RWPE1 (cell line): ENCODE results near the gene DUSP9.

Experiments
- CTCF ChIA-PET: fragments of 350-600 bp; sonication (Branson Sonifier 250); formaldehyde crosslinking; extraction: SDS; loops from one replicate; lab custom pipeline; 2021; lab: Yijun Ruan, JAX
- POLR2A ChIA-PET: fragments of 400-600 bp; formaldehyde crosslinking; extraction: SDS; loops from one replicate; lab custom pipeline; 2020; ENCODE audit warnings: antibody characterized with exemption; ENCODE audit not compliant: low non-redundant PET; lab: Yijun Ruan, JAX
- DNase-seq: peaks from one replicate; pipeline ENCODE4 v3.0.0; 2012; ENCODE audit warnings: low spot score
- H3K27ac ChIP-seq: fragments of 450-650 bp; 2 replicates; pipeline ENCODE4 v1.5.1; 2017
- TF ChIP-seq, protein P1 (sequence below): fragments of 450-650 bp; conservative IDR thresholded peaks from 2 replicates; pipeline ENCODE4 v1.5.1; 2017; ENCODE audit warnings: low read depth, mild to moderate bottlenecking

Gene DUSP9

DNA sequence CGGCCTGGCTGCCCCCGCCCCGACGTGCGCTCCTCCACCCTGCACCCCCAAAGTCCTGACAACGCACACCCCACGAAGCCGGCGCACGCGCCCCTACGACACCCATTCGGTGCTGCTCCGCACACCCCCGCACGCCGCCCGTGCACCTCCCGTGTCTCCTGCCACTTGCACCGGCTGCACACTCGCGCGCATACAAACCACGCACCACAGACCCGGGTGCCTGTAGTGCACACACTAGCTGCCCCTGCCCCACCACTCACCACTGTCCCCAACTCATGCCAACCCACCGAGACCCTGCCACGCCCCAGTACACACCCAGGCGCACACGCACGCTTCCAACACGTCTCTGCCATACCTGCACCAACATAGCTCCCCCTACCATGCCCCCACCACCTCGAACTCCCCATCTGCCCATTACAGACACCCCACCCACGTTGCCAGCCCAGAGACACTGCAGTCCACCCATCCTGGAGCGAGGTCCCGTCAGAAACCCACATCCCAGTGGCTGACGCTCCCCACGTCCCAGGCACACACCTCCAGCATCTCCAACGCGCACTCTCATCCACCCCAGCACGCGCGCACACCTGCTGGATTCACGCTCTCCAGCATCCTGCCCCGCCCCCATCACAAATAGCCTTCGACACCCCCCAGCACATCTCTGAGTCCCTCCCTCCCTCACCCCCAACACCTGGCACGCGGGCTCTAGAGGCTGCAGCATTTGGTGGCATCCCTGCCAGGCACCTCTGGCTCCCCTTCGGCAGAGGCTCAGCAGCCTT is 4.2 kb upstream of the DUSP9 start:
- no peak overlapping the region for H3K27ac ChIP-seq
- ChIA-PET POLR2A (no interaction called here), CTCF (interaction anchor here (0.6 to 0.8 kb wide), 3 partner anchors 8 to 21 kb away, joined by 3 read pairs; no protein-coding TSS in a partner anchor)
- TF ChIP-seq, protein P1, sequence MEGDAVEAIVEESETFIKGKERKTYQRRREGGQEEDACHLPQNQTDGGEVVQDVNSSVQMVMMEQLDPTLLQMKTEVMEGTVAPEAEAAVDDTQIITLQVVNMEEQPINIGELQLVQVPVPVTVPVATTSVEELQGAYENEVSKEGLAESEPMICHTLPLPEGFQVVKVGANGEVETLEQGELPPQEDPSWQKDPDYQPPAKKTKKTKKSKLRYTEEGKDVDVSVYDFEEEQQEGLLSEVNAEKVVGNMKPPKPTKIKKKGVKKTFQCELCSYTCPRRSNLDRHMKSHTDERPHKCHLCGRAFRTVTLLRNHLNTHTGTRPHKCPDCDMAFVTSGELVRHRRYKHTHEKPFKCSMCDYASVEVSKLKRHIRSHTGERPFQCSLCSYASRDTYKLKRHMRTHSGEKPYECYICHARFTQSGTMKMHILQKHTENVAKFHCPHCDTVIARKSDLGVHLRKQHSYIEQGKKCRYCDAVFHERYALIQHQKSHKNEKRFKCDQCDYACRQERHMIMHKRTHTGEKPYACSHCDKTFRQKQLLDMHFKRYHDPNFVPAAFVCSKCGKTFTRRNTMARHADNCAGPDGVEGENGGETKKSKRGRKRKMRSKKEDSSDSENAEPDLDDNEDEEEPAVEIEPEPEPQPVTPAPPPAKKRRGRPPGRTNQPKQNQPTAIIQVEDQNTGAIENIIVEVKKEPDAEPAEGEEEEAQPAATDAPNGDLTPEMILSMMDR = no peak
- no peak for DNase-seq

DNA sequence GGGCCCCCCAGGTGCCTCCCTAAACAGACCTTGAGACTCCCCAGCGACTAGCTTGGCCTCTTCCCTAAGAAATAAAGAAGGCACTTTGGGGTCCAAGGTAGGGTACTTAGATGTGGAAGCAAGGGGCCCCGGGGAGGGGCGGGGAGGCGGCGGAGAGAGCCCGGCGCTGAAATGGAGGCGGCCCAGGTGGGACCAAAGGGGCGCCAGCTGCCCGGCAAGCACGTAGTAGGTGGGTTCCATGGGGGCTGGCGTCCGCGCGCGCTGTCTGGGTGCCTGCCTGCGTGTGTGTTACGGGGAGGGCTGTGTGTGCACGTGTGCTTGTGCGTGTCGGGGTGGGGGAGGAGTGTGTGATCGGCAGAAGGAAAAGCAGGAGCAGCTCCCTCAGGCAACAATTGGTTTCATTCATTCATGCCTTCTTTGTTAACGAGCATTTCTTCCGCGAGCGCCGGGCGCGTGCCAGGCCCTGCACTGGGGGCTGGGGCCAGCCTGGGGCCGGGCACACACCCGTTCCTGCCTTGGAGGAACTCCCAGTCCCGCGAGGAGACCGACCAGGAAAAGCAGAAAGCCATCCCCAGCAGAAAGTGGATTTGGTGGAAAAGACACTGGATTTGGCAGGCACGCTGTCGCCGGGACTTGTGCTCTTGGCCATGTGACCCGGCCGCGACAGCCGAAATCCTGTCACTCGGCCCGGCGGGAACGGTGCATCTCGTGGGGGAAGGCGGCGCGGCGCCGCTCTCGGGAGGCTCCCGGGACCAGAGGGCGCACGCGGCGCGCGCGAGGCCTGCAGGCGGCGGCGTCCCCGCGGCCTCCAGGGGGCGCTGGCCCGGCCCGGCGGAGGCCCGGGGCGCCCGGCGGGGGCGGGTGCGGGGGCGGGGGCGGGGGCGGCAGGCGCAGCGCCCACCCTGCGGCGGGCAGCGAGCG is 3.3 kb upstream of the DUSP9 start:
- DNase-seq = no peak
- ChIA-PET POLR2A (no interaction called here), CTCF (interaction anchor here (0.6 to 1.1 kb wide), 4 partner anchors 9 to 24 kb away, joined by 3 to 4 read pairs (median 3); no protein-coding TSS in a partner anchor)
- H3K27ac ChIP-seq = no peak overlapping the region
- TF ChIP-seq, protein P1 = 0 out of 2 replicates have a peak, but pooled peaks have one; percentile 9

DNA sequence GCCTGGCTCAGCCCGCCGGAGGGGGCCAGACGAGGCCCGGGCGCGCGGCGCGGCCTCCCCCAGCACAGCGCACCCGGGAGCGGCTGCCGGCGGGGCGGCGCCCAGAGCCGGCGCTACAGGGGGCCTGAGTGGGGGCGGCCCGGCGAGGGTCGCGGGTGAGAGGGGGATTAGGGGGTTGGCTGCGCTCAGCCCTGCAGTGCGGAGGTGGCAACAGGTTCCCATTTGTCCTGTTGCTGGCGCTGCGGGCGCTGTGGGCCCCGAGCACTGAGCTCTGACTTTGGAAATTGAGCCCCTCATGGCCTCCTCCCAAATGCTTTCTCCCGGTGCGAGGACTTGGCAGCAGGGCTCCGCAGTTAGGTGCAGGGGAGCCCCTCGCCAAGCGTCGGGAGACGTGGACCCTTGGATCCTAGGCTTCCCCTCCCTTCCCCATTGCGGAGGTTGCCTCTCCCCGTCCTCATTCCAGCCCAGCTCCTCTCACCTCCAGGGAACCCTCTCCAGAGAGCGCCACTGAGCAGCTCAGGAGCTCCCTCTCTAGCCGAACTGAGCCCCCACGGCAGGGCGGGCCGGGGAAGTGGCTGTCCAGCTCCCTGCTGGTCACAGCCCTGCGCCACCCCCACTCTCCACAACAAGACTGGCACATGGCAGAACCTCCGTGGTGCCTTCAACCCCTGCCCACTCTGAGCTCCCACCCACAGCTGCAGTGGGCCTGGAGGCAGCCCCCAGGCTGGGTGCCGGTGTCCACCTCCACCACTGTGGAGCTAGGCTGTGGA is 2.5 kb upstream of the DUSP9 start:
- no peak overlapping the region for H3K27ac ChIP-seq
- no peak for DNase-seq
- POLR2A ChIA-PET = no interaction called here
- CTCF ChIA-PET = interaction anchor here (0.6 to 1.1 kb wide), 2 partner anchors 23 to 28 kb away, joined by 4 read pairs; no protein-coding TSS in a partner anchor
- TF ChIP-seq, protein P1 = no peak

DNA sequence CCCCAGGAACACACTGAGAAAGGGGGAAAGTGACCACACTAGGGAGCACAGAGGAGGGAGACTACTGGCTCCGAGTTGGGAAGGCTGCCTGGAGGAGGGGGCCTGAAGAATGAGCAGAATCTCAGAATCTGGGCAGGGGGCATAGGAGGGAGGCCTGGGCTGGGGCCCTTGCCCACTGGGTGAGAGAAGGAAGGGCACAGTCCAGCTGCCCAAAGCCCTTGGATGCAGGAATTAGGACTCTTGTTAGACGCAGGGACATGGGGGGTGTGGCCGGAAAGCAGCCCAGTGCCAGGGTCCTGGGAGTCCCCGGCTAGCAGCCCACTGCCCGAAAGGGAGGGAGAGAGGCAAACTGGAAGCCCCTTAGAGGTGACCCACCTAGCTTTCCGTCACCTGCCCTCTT is 1.9 kb upstream of the DUSP9 start:
- DNase-seq = no peak
- TF ChIP-seq, protein P1 = no peak
- CTCF ChIA-PET = interaction anchor here (1.1 kb wide), 1 partner anchor 23 kb away, joined by 4 read pairs; no protein-coding TSS in a partner anchor
- H3K27ac ChIP-seq = no peak overlapping the region
- POLR2A ChIA-PET = no interaction called here

DNA sequence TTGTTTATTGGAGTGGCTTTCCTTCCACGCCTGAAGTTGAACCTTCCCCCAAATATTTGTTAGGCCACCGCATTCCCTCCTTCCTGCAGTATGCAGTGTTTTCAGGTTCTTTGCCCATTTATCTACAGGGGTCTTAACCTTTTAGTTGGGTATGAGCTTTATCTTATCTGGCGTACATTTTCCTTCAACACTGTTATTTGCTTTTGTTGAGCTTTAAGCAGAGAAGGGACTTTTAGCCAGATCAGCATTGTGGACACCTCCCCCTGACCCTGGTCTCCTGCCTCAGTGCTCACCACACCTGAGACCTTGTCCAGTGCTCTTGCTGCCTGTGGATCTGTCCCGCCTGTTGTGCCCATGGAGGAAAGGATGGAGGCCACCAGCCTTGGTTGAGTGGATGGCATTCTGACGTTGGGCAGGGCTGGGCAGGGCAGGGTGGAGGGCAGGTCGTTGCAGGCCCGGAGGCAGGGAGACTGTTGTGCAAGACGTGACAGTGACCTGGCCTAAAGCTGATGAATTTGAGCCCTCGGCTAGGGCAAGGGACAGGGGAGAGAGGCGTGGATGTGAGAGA is 998 bp upstream of the DUSP9 start:
- H3K27ac ChIP-seq = peak overlapping the region; percentile 73
- ChIA-PET POLR2A (interaction anchor here (0.6 kb wide), 1 partner anchor 49 kb away, joined by 3 read pairs; no protein-coding TSS in a partner anchor), CTCF (interaction anchor here (0.5 to 0.9 kb wide), 3 partner anchors 9 to 837 kb away, joined by 3 to 4 read pairs (median 4); no protein-coding TSS in a partner anchor)
- DNase-seq = peak; percentile 32
- TF ChIP-seq, protein P1 = no peak
